DLD1 (cell line): ENCODE measurements around the gene ZBTB46.
"Not testable (repeated sequence)": the region's sequence is repeated elsewhere in the genome, so short reads cannot be mapped to it uniquely, and the experiment has no call there.

ENCODE experiments used
- in situ Hi-C: cut with HindIII; loops from 2 replicates; pipeline ENCODE4 v1.10.0; 2017; ENCODE audit warnings: low sequenced_read_pairs

The ZBTB46 gene

GRCh38 chr20:63819224-63819921 is 11.7 kb downstream of the ZBTB46 start:
- in situ Hi-C loops, result no loop called here

DNA sequence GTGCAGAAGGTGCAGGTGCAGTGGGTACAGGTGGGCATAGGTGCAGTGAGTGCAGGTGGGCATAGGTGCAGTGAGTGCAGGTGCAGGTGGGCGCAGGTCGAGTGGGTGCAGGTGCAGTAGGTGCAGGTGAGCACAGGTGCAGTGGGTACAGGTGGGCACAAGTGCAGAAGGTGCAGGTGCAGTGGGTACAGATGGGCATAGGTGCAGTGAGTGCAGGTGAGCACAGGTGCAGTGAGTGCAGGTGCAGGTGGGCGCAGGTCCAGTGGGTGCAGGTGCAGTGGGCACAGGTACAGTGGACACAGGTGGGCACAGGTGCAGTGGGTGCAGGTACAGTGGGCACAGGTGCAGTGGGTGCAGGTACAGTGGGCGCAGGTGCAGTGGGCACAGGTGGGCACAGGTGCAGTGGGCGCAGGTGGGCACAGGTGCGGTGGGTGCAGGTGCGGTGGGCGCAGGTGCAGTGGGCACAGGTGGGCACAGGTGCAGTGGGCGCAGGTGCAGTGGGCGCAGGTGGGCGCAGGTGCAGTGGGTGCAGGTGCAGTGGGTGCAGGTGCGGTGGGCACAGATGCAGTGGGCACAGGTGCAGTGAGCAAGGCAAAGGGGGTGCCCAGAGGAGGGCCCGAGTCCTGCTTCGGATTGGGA is 15.3 kb downstream of the ZBTB46 start:
- in situ Hi-C loops, result no loop called here

DNA sequence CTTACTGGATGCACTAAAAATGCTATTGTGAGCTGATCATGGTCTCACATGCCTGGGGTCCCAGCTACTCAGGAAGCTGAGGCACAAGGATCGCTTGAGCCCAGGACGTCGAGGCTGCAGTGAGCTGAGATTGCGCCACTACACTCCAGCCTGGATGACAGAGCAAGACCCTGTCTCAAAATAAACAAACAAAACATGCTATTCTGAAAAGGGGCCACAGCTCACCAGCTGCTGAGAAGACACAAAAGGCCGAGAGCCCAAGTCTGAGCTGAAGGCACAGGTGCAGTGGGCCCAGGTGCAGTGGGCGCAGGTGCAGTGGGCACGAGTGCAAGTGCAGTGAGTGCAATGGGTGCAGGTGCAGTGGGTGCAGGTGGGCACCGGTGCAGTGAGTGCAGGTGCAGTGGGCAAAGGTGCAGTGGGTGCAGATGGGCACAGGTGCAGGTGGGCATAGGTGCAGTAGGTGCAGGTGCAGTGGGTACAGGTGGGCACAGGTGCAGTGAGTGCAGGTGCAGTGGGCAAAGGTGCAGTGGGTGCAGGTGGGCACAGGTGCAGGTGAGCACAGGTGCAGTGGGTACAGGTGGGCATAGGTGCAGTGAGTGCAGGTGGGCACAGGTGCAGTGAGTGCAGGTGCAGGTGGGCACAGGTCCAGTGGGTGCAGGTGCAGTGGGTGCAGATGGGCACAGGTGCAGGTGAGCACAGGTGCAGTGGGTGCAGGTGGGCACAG is 16.0 kb downstream of the ZBTB46 start:
- in situ Hi-C loops, result no loop called here

DNA sequence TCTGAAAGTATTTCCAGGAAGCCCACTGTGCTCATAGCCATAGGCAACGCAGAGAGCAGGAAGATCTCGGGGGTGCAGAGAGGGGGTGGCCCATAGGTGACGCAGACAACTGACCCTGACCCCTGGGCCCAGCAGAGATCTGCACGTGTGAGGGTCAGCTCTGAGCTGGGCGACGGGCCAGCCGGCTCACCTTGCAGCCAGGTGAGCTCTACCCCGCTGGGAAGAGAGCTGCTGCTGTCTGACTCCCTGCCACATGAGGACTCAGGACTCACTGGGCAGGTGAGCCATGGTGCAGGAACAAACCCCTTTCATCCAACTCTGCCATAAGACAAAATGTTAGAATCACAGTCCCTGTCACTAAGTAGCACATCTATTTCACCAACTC is 19.6 kb downstream of the ZBTB46 start:
- in situ Hi-C loops, result no loop called here

GRCh38 chr20:63810730-63811490 is 20.2 kb downstream of the ZBTB46 start:
- in situ Hi-C loops, result no loop called here

DNA sequence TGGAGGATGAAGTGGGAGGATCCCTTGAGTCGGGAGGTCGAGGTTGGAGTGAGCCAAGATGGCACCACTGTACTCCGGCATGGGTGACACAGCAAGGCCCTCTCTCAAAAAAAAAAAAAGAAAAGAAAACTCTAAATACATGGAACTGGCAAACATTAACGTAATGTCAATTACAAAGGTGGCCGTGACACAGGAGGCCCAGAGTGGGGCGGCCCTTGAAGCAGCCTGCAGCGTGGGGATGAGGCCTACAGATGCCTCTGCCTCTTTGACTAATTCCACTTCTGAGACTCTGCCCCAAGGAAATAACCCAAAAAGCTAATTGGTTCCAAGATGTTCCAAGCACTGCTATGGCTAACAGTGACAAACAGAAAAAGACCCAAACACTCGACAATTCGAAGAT is 21.2 kb downstream of the ZBTB46 start:
- in situ Hi-C loops, result no loop called here

DNA sequence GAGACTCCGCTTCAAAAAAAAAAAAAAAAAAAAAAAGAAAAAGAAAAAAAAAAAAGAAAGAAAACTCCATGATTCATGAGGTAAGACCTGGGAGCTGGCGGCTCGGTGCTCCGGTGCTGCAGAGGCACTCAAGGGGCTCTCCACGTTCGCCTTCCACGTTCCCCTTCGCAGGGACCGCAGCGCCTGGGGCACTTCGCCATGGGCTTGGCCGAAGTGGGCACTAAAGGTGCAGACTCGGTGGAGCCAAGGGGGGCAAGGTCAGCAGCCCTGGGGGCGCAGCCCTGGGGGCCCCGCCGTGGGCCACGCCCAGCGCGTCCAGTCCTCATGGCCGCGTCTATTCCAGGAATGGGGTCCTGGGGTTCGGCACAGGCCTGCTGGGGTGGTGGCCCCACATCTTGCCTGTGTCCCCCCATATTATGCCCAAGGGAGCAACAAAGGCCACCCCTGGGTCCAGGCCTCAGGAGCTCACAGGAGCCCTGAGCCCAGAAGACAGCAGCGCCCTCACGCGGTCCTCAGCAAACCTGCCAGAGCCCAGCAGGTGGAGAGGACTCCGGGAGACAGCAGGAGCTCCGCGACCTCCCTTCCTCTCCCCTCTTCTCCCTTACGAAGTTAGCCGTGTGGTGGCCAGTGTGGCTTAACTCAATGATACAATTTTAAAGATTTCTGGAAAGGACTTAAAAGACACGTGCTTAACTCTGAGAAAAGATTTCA is 21.9 kb downstream of the ZBTB46 start:
- in situ Hi-C loops, result no loop called here

- in situ Hi-C loops, result no loop called here
These were observed 22.8 kb downstream of the ZBTB46 start for GRCh38 chr20:63808145-63808724.

GRCh38 chr20:63807654-63808053 is 23.4 kb downstream of the ZBTB46 start:
- in situ Hi-C loops, result no loop called here

- in situ Hi-C loops, result no loop called here
These were observed 26.8 kb downstream of the ZBTB46 start for GRCh38 chr20:63804308-63804636.

GRCh38 chr20:63802469-63803240 is 28.4 kb downstream of the ZBTB46 start:
- in situ Hi-C loops, result no loop called here

DNA sequence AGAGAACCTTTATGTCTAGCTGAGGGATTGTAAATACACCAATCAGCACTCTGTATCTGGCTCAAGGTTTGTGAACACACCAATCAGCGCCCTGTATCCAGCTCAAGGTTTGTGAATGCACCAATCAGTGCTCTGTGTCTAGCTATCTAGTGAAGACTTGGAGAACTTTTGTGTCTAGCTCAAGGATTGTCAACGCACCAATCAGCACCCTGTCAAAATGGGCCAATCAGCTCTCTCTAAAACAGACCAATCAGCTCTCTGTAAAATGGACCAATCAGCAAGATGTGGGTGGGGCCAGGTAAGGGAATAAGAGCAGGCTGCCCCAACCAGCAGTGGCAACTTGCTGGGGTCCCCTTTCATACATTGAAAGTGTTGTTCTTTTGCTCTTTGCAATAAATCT is 29.9 kb downstream of the ZBTB46 start:
- in situ Hi-C loops, result not testable (repeated sequence)

GRCh38 chr20:63800411-63800810 is 30.7 kb downstream of the ZBTB46 start:
- in situ Hi-C loops, result not testable (repeated sequence)

DNA sequence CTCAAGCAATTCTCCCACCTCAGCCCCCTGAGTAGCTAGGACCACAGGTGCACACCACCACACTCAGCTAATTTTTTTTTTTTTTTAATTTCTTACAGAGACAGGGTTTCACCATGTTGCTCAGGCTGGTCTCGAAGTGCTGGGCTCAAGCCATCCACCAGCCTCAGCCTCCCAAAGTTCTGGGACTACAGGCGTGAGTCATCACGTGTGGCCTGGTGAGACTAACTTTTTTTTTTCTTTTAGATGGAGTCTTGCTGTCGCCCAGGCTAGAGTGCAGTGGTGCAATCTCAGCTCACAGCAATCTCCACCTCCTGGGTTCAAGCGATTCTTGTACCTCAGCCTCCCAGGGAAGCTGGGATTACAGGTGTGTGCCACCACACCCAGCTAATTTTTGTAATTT is 31.9 kb downstream of the ZBTB46 start:
- in situ Hi-C loops, result not testable (repeated sequence)

GRCh38 chr20:63797175-63797574 is 33.9 kb downstream of the ZBTB46 start:
- in situ Hi-C loops, result not testable (repeated sequence)

DNA sequence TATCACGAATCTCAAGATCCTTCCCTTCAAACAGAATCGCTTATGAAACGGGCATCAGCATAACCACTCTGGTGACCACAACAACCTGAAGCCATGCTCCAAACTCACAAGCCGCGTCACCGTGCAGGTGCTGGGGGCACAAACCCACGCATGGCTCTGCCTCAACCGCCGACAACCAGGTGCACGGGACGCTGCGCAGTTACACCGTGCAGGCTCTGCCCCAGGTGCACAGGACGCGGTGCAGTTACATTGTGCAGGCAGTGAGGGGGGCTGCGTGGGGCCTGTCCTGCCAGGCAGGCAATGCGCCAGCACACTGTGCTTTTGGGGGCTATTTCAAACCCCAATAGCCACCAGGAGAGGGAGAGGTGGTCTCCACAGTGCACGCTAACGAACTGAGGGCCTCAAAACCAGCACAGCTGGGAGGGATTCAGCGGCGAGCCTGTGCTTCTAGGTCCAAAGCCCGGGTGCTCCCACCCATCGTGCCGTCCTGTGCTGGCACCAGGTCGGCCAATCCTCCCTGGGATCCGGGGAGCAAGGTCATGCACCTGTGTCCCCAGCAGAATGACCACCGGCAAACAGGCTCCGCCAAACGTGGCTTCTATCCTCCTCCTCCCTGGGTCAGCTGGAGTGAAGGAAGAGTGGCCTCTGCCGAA is 35.8 kb downstream of the ZBTB46 start:
- in situ Hi-C loops, result no loop called here

GRCh38 chr20:63794614-63795013 is 36.5 kb downstream of the ZBTB46 start:
- in situ Hi-C loops, result no loop called here

DNA sequence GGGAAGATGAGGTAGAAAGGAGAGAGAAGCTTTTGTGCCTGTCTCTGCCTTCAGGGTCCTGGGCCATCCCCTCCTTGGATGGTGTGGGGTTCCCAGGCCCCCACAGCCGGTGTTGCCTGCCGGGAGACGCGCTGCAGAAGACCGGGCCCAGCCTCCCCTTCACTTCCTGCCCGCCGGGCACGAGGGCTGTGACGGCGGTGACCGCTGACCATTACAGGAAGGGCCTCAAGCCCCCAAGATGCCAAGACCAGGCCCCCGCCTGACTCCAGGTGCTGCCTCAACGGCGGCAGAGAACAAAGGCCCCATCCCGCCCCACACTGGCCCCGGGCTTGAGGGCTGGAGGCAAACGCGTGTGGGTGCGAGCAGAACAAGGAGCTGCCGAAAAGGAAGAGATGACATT is 38.2 kb downstream of the ZBTB46 start:
- in situ Hi-C loops, result no loop called here

GRCh38 chr20:63791497-63792156 is 39.4 kb downstream of the ZBTB46 start:
- in situ Hi-C loops, result no loop called here
